Mammary epithelial cell (primary cell): ENCODE measurements around the gene SMARCD1.

Experiments used
- CTCF ChIP-seq, 2 donors: IDR thresholded peaks in 1 of 2; conservative IDR thresholded peaks in 1 of 2; 2 replicates each; pipeline ENCODE4 v1.5.1; 2011 to 2012; ENCODE audit warnings: inconsistent platforms in 2 of 2, low read length in 2 of 2, mild to moderate bottlenecking in 2 of 2, control low read depth in 1 of 2, low read depth in 1 of 2; ENCODE audit not compliant: insufficient read depth in 1 of 2; ENCODE audit errors: extremely low read depth in 1 of 2
- EZH2 ChIP-seq: IDR thresholded peaks from 2 replicates; pipeline ENCODE4 v1.6.1; 2012; ENCODE audit warnings: low read length, inconsistent platforms, borderline replicate concordance

GRCh38 chr12:50102131-50102531 lies 17.0 kb downstream of the SMARCD1 start:
- TF ChIP-seq CTCF (conservative IDR thresholded peaks at IDR 0.05 in 1 of 2, IDR thresholded peaks at IDR 0.05 in 1 of 2; ENCODE audit: extremely low read depth in 1 of 2, insufficient read depth in 1 of 2, low read depth in 1 of 2, low read length in 2 of 2) (no peak), EZH2 (no peak)
